NCI-H69 (cell line): Measurements from ENCODE around the gene FHL1.
"Not testable (repeated sequence)": the region's sequence is repeated elsewhere in the genome, so short reads cannot be mapped to it uniquely, and the experiment has no call there.

Experiments
- DNase-seq: peaks from one replicate; lab custom pipeline; 2025; lab: John Stamatoyannopoulos, UW

Gene FHL1

GRCh38 chrX:136147315-136147901 lies at the start of gene FHL1:
TSS of gene FHL1 (plus strand) at chrX:136147533.
- peak; percentile 83 for DNase-seq

GRCh38 chrX:136097871-136098805 lies 49.2 kb upstream of the FHL1 start:
- DNase-seq = no peak

GRCh38 chrX:136104936-136105335 lies 42.4 kb upstream of the FHL1 start:
- no peak for DNase-seq

- no peak for DNase-seq
Observed at GRCh38 chrX:136106920-136107528, 40.3 kb upstream of the FHL1 start.

- not testable (repeated sequence) for DNase-seq
Observed at GRCh38 chrX:136108905-136109304, 38.4 kb upstream of the FHL1 start.

GRCh38 chrX:136112286-136112685 lies 35.0 kb upstream of the FHL1 start:
- DNase-seq = no peak

GRCh38 chrX:136112778-136113177 lies 34.6 kb upstream of the FHL1 start:
- no peak for DNase-seq

- DNase-seq = no peak
Observed at GRCh38 chrX:136115126-136115903, 32.0 kb upstream of the FHL1 start.

- no peak for DNase-seq
Observed at GRCh38 chrX:136115904-136116297, 31.4 kb upstream of the FHL1 start.

- DNase-seq = no peak
Observed at GRCh38 chrX:136121788-136122187, 25.5 kb upstream of the FHL1 start.

GRCh38 chrX:136122207-136122606 lies 25.1 kb upstream of the FHL1 start:
- DNase-seq = no peak

- DNase-seq = no peak
Observed at GRCh38 chrX:136125106-136125505, 22.2 kb upstream of the FHL1 start.

GRCh38 chrX:136126371-136126770 lies 21.0 kb upstream of the FHL1 start:
- DNase-seq = no peak

GRCh38 chrX:136126872-136127406 lies 20.4 kb upstream of the FHL1 start:
- DNase-seq = no peak

GRCh38 chrX:136128743-136129142 lies 18.6 kb upstream of the FHL1 start:
- DNase-seq = no peak

- no peak for DNase-seq
Observed at GRCh38 chrX:136130931-136131833, 16.2 kb upstream of the FHL1 start.

GRCh38 chrX:136138939-136139338 lies 8.4 kb upstream of the FHL1 start:
- DNase-seq = peak; percentile 58

- DNase-seq = no peak
Observed at GRCh38 chrX:136141569-136141968, 5.8 kb upstream of the FHL1 start.

GRCh38 chrX:136142592-136142991 lies 4.7 kb upstream of the FHL1 start:
- DNase-seq = no peak

GRCh38 chrX:136143711-136144110 lies 3.6 kb upstream of the FHL1 start:
- no peak for DNase-seq
